IPS-15b (cell line): Measurements from ENCODE around the gene KDELR1.

Source experiments
- H3K27me3 ChIP-seq: one replicate; pipeline ENCODE4 v1.6.1; 2013; ENCODE audit warnings: low read length; ENCODE audit not compliant: control insufficient read depth, insufficient read depth
- H3K36me3 ChIP-seq: one replicate; pipeline ENCODE4 v1.6.1; 2013; ENCODE audit warnings: low read length; ENCODE audit not compliant: control insufficient read depth, insufficient read depth
- H3K4me1 ChIP-seq: one replicate; pipeline ENCODE4 v1.6.1; 2013; ENCODE audit warnings: mild to moderate bottlenecking, low read length; ENCODE audit not compliant: control insufficient read depth, insufficient read depth
- H3K4me3 ChIP-seq: one replicate; pipeline ENCODE4 v1.5.1; 2013; ENCODE audit warnings: low read depth, low read length
- H3K9ac ChIP-seq: one replicate; pipeline ENCODE4 v1.6.1; 2013; ENCODE audit warnings: low read depth, mild to moderate bottlenecking, low read length
- H3K9me3 ChIP-seq: one replicate; pipeline ENCODE4 v1.6.1; 2013; ENCODE audit warnings: mild to moderate bottlenecking, low read length; ENCODE audit not compliant: control insufficient read depth, insufficient read depth

Gene KDELR1

GRCh38 chr19:48332662-48333466, 58.5 kb downstream of the KDELR1 start:
- no peaks in the 10 kb centered on the region for H3K27me3 ChIP-seq
- H3K36me3 ChIP-seq, result no peaks in the 10 kb centered on the region
- no peaks in the 10 kb centered on the region for H3K9me3 ChIP-seq
- peak overlapping the region; percentile 66 for H3K4me3 ChIP-seq
- H3K9ac ChIP-seq, result peak overlapping the region; percentile 65
- H3K4me1 ChIP-seq, result no peaks in the 10 kb centered on the region
